HepG2 (cell line): ENCODE measurements around the gene IRF2. TPM values are rescaled to one million over a fixed set of nuclear protein-coding genes. Genes with fewer than 3 reads are reported as not detected.
A peak's percentile ranks its signal among the peaks of the same experiment; 100 is the strongest.

ENCODE experiments used
- ATAC-seq: fragments of 200-7000 bp; cut with Tn5 transposase; 3 replicates; pipeline ENCODE4 v1.9.1; 2020; ENCODE audit warnings: mild to moderate bottlenecking, moderate library complexity
- BruUV-seq: library from RNA; stranded (reverse); fragments of 400-500 nt; replicated peaks from 2 replicates; lab custom pipeline; 2021; lab: Mats Ljungman, UMichigan
- CTCF ChIA-PET: fragments of 300-600 bp; formaldehyde crosslinking; extraction: SDS; loops from one replicate; lab custom pipeline; 2021; ENCODE audit warnings: low total read pairs, inconsistent platforms, low intra/inter-chr PET ratio; lab: Yijun Ruan, JAX
- POLR2A ChIA-PET: fragments of 350-600 bp; sonication (Branson Sonifier 250); formaldehyde crosslinking; loops from one replicate; lab custom pipeline; 2020; ENCODE audit warnings: antibody characterized with exemption, inconsistent platforms; lab: Yijun Ruan, JAX
- DNase-seq: peaks from one replicate; pipeline ENCODE4 v3.0.0-alpha.2; 2015; ENCODE audit warnings: low spot score
- FAIRE-seq: peaks from 3 replicates; lab custom pipeline; 2011; peaks lifted over from hg19 to GRCh38; lab: Jason Lieb, UNC
- H2AFZ ChIP-seq: one replicate; pipeline ENCODE4 v1.6.1; 2011; ENCODE audit warnings: low read length, inconsistent platforms
- H3K27ac ChIP-seq: fragments of 300-600 bp; 3 replicates; pipeline ENCODE4 v1.8.0; 2011; ENCODE audit warnings: mixed run types, mild to moderate bottlenecking, mixed read lengths, low read length, inconsistent platforms; ENCODE audit not compliant: insufficient read depth; ENCODE audit errors: extremely low read length
- H3K27me3 ChIP-seq, 2 experiments: fragments of 200-600 bp in 1 of 2; 2 replicates in 1 of 2; 3 replicates in 1 of 2; pipeline versions ENCODE4 v1.6.0 to v1.8.0; 2011; ENCODE audit warnings: low read length in 2 of 2, mild to moderate bottlenecking in 2 of 2, moderate library complexity in 2 of 2, inconsistent platforms in 1 of 2; ENCODE audit not compliant: insufficient read depth in 2 of 2, control insufficient read depth in 1 of 2
- H3K36me3 ChIP-seq, 2 experiments: fragments of 200-600 bp in 1 of 2; replicated peaks in 1 of 2; 2 replicates in 1 of 2; 3 replicates in 1 of 2; pipeline versions ENCODE4 v1.5.1 to v1.8.0; 2011; ENCODE audit warnings: low read length in 2 of 2, inconsistent platforms in 1 of 2; ENCODE audit not compliant: insufficient read depth in 2 of 2, control insufficient read depth in 1 of 2
- H3K4me1 ChIP-seq: 2 replicates; pipeline ENCODE4 v1.5.1; 2012; ENCODE audit warnings: low read length, inconsistent platforms; ENCODE audit not compliant: insufficient read depth
- H3K4me2 ChIP-seq: 2 replicates; pipeline ENCODE4 v1.6.0; 2011; ENCODE audit warnings: low read depth, low read length, inconsistent platforms
- H3K4me3 ChIP-seq, 3 experiments: fragments of 200-600 bp in 1 of 3; sonication (generic), shearing (Covaris generic) in 1 of 3; replicated peaks in 1 of 3; 2 replicates each; pipeline ENCODE4 v1.5.1; 2011 to 2016; ENCODE audit warnings: low read length in 3 of 3, inconsistent platforms in 2 of 3, low read depth in 2 of 3, mild to moderate bottlenecking in 2 of 3, control low read depth in 1 of 3, mixed read lengths in 1 of 3; ENCODE audit not compliant: insufficient read depth in 1 of 3
- H3K79me2 ChIP-seq: one replicate; pipeline ENCODE4 v1.6.1; 2011; ENCODE audit warnings: low read length, inconsistent platforms; ENCODE audit not compliant: insufficient read depth
- H3K9ac ChIP-seq: 2 replicates; pipeline ENCODE4 v1.6.0; 2011; ENCODE audit warnings: mild to moderate bottlenecking, low read depth, low read length, inconsistent platforms; ENCODE audit not compliant: insufficient read depth
- H3K9me3 ChIP-seq: 2 replicates; pipeline ENCODE4 v1.5.1; 2012; ENCODE audit warnings: mild to moderate bottlenecking, low read length
- H4K20me1 ChIP-seq: 2 replicates; pipeline ENCODE4 v1.6.0; 2011; ENCODE audit warnings: inconsistent platforms, mild to moderate bottlenecking, low read length, moderate library complexity; ENCODE audit not compliant: insufficient read depth
- ADNP ChIP-seq: sonication (generic); formaldehyde crosslinking; IDR thresholded peaks from 2 replicates; pipeline ENCODE4 v1.4.0; 2020; ENCODE audit warnings: missing genetic modification reagents
- FOSL2 ChIP-seq: sonication (generic); formaldehyde crosslinking; IDR thresholded peaks from 2 replicates; pipeline ENCODE4 v1.4.0; 2020; ENCODE audit warnings: missing genetic modification reagents
- JARID2 ChIP-seq: sonication (generic); formaldehyde crosslinking; IDR thresholded peaks from 2 replicates; pipeline ENCODE4 v1.8.1; 2023; ENCODE audit warnings: missing genetic modification reagents, inconsistent platforms; ENCODE audit not compliant: insufficient replicate concordance
- MXD4 ChIP-seq: IDR thresholded peaks from 2 replicates; pipeline ENCODE4 v1.6.1; 2016; ENCODE audit warnings: mild to moderate bottlenecking, missing biosample characterization, missing genetic modification reagents
- SP2 ChIP-seq: sonication (generic); formaldehyde crosslinking; IDR thresholded peaks from 2 replicates; pipeline ENCODE4 v1.5.1; 2020; ENCODE audit warnings: mild to moderate bottlenecking, missing genetic modification reagents
- ZNF350 ChIP-seq: sonication (generic); formaldehyde crosslinking; IDR thresholded peaks from 2 replicates; pipeline ENCODE4 v1.4.0; 2020; ENCODE audit warnings: mild to moderate bottlenecking, low read depth, missing genetic modification reagents, borderline replicate concordance
- ZNF766 ChIP-seq: sonication (generic); formaldehyde crosslinking; IDR thresholded peaks from 2 replicates; pipeline ENCODE4 v1.5.0; 2020; ENCODE audit warnings: missing genetic modification reagents, borderline replicate concordance
- ZSCAN30 ChIP-seq: sonication (generic); formaldehyde crosslinking; IDR thresholded peaks from 2 replicates; pipeline ENCODE4 v1.5.0; 2020; ENCODE audit warnings: mild to moderate bottlenecking, missing genetic modification reagents
- WGBS: methylation state at CpG from one replicate; pipeline ENCODE4 v1.1.6; 2017; ENCODE audit warnings: low lambda C conversion rate; 5-methylcytosine and 5-hydroxymethylcytosine counted together
- in situ Hi-C: cut with HindIII; loops from 2 replicates; pipeline ENCODE4 v1.10.0; 2017; ENCODE audit warnings: low pct_unique_long_range_greater_than_20kb; ENCODE audit not compliant: extremely low pct_ligation_motif_present
- intact Hi-C: fragments of 100-400 bp; cut with micrococcal nuclease; formaldehyde crosslinking; loops from one replicate; pipeline ENCODE4 v1.10.0; 2022; ENCODE audit not compliant: unreplicated experiment
- polyA plus RNA-seq, 8 experiments: library from polyadenylated mRNA; depleted of rRNA in 3 of 8; stranded (reverse) in 7 of 8; unstranded in 1 of 8; fragments of >200 nt; fragmentation: Illumina TruSeq in 4 of 8; extraction: Trizol in 4 of 8; gene quantifications; 2 replicates each; pipeline versions ENCODE4 v1.2.1 to v1.2.3, GENCODE V29; 2011 to 2016; ENCODE audit warnings: low read depth in 4 of 8, missing spikeins in 1 of 8, mixed read lengths in 1 of 8; ENCODE audit not compliant: insufficient read depth in 1 of 8
- total RNA-seq, 5 experiments: library from RNA; depleted of rRNA; stranded (reverse); fragments of >200 nt; fragmentation: Illumina TruSeq; extraction: Trizol; gene quantifications; 2 replicates each; pipeline ENCODE4 v1.2.3, GENCODE V29; 2016; ENCODE audit warnings: low read depth in 1 of 5

The IRF2 gene
- total and polyA plus RNA-seq, 2 of the 13 experiments (the other 11 are each of a cell fraction or from before 2014, with no cell fraction given): 15.5 to 28.8 TPM

DNA sequence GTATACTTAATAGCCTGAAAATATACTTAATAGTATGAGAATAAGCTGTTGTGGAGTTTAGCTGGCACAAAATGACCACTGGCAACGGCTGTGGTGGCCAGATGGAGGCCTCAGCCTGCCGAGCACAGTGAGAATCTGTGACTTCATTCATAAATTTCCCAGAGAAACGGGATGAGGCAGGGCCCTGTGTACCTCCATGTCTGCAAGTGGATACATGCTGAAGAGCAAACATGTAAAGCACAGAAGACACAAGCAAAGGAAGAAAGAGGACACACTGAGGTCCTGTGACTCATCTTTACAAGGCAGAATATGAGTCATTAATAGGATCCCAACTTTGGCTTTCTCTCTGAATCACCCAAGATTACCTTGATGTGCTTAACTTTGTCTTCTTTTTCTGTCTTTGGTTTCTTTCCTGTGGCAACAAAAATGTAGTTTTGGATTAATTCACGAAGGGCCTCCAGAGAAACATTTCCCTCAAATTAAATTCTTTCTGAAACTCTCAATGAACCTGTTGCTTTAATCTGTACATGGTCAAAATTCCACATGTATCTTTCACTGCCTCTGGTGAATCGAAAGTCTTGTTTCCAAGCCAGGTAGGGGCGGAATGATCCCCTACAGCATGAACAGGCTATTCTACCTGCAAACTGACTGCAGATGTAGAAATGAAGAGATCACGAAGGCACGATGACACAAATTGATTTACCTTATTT, 56.4 kb downstream of the IRF2 start:
- Histone ChIP-seq H3K9me3 (no peaks in the 10 kb centered on the region), H3K4me3 (no peak overlapping the region), H3K79me2 (peaks cover 5% of the 10 kb centered on the region), H4K20me1 (no peaks in the 10 kb centered on the region), H3K27ac (no peak overlapping the region), H3K27me3 (no peaks in the 10 kb centered on the region), H2AFZ (no peak overlapping the region), H3K9ac (no peak overlapping the region), H3K4me1 (no peaks in the 10 kb centered on the region), H3K4me2 (no peak overlapping the region), H3K36me3 (peaks cover 16 to 70% of the 10 kb centered on the region in 2 experiments)
- intact Hi-C loops: no loop called here
- 92% methylated on average over 8 of the region's 8 CpGs for WGBS
- peak; percentile 54 for TF ChIP-seq FOSL2 (CRISPR knock-in tag)
- TF ChIP-seq JARID2 (CRISPR knock-in tag): no peak
- no peak for TF ChIP-seq ZNF350 (CRISPR knock-in tag)
- TF ChIP-seq MXD4 (CRISPR knock-in tag): no peak
- TF ChIP-seq ADNP (CRISPR knock-in tag): no peak
- TF ChIP-seq ZNF766 (CRISPR knock-in tag): no peak
- TF ChIP-seq ZSCAN30: no peak
- no peak for TF ChIP-seq SP2 (CRISPR knock-in tag)
- in situ Hi-C loops: no loop called here
- CTCF ChIA-PET: no interaction called here
- FAIRE-seq (no peak), ATAC-seq (no peak), DNase-seq (peak; percentile 27)
- POLR2A ChIA-PET: no interaction called here
- no TSS peak for BruUV-seq
